Naive thymus-derived CD4-positive, alpha-beta T cell (primary cell): ENCODE measurements around the gene PBLD. TPM values are rescaled to one million over a fixed set of nuclear protein-coding genes. Genes with fewer than 3 reads are reported as not detected.

Source experiments
- ATAC-seq: fragments of 150-1000 bp; cut with Tn5 transposase; 2 replicates; pipeline ENCODE4 v1.10.0; 2021; ENCODE audit warnings: mild to moderate bottlenecking, moderate library complexity
- CTCF ChIA-PET: fragments of 350-600 bp; sonication (Branson Sonifier 250); formaldehyde crosslinking; loops from one replicate; lab custom pipeline; 2021; ENCODE audit warnings: antibody characterized with exemption; lab: Charles Lee
- POLR2A ChIA-PET: fragments of 350-600 bp; sonication (Branson Sonifier 250); formaldehyde crosslinking; loops from one replicate; lab custom pipeline; 2021; ENCODE audit warnings: antibody characterized with exemption, inconsistent platforms; lab: Charles Lee
- DNase-seq, 9 donors: peaks; one replicate each; pipeline versions ENCODE4 v3.0.0 to v3.0.0-alpha.2; 2020 to 2022; ENCODE audit warnings: mixed read lengths in 1 of 9
- H3K27ac ChIP-seq: one replicate; pipeline ENCODE4 v1.7.0; 2013; ENCODE audit warnings: mild to moderate bottlenecking, low read depth, low read length, moderate library complexity
- H3K27me3 ChIP-seq, 2 donors: one replicate each; pipeline ENCODE4 v1.7.0; 2013; ENCODE audit warnings: low read length in 2 of 2, mild to moderate bottlenecking in 2 of 2, moderate library complexity in 2 of 2; ENCODE audit not compliant: control insufficient read depth in 2 of 2, insufficient read depth in 2 of 2
- H3K36me3 ChIP-seq, 3 experiments: 1 replicate in 2 of 3; 2 replicates in 1 of 3; pipeline ENCODE4 v1.7.0; 2013; ENCODE audit warnings: low read length in 3 of 3, mild to moderate bottlenecking in 3 of 3, moderate library complexity in 1 of 3; ENCODE audit not compliant: insufficient read depth in 3 of 3, control insufficient read depth in 2 of 3
- H3K4me1 ChIP-seq, 2 donors: one replicate each; pipeline ENCODE4 v1.7.0; 2013; ENCODE audit warnings: low read length in 2 of 2, mild to moderate bottlenecking in 2 of 2, moderate library complexity in 1 of 2; ENCODE audit not compliant: control insufficient read depth in 2 of 2, insufficient read depth in 2 of 2
- H3K4me3 ChIP-seq: 2 replicates; pipeline ENCODE4 v1.7.0; 2013; ENCODE audit warnings: mild to moderate bottlenecking, low read length
- H3K9me3 ChIP-seq, 3 experiments: 1 replicate in 2 of 3; 2 replicates in 1 of 3; pipeline ENCODE4 v1.7.0; 2013; ENCODE audit warnings: low read length in 3 of 3; ENCODE audit not compliant: control insufficient read depth in 2 of 3
- H3K27ac Mint-ChIP-seq, 9 donors: one replicate each; pipeline ENCODE4 v1.8.0; 2020 to 2022; ENCODE audit warnings: mixed read lengths in 9 of 9, mild to moderate bottlenecking in 8 of 9, moderate library complexity in 5 of 9, inconsistent platforms in 2 of 9
- H3K27me3 Mint-ChIP-seq, 5 donors: one replicate each; pipeline ENCODE4 v1.8.0; 2021 to 2022; ENCODE audit warnings: mixed read lengths in 5 of 5, mild to moderate bottlenecking in 1 of 5
- H3K36me3 Mint-ChIP-seq, 5 donors: one replicate each; pipeline ENCODE4 v1.8.0; 2020 to 2022; ENCODE audit warnings: mixed read lengths in 5 of 5, mild to moderate bottlenecking in 3 of 5, inconsistent platforms in 1 of 5
- H3K4me1 Mint-ChIP-seq, 7 donors: one replicate each; pipeline ENCODE4 v1.8.0; 2020 to 2022; ENCODE audit warnings: mixed read lengths in 7 of 7, mild to moderate bottlenecking in 3 of 7, inconsistent platforms in 1 of 7
- H3K4me3 Mint-ChIP-seq, 10 donors: one replicate each; pipeline ENCODE4 v1.8.0; 2020 to 2022; ENCODE audit warnings: mild to moderate bottlenecking in 10 of 10, mixed read lengths in 10 of 10, moderate library complexity in 6 of 10, inconsistent platforms in 2 of 10
- H3K9me3 Mint-ChIP-seq, 11 donors: one replicate each; pipeline ENCODE4 v1.8.0; 2020 to 2022; ENCODE audit warnings: mixed read lengths in 11 of 11, mild to moderate bottlenecking in 4 of 11, inconsistent platforms in 1 of 11, moderate library complexity in 1 of 11
- intact Hi-C, 2 donors: fragments of 100-400 bp; cut with micrococcal nuclease; formaldehyde crosslinking; loops; one replicate each; pipeline ENCODE4 v1.15.1; 2023
- polyA plus RNA-seq, 2 donors: library from polyadenylated mRNA; unstranded; fragments of 300-500 nt; fragmentation: Illumina TruSeq; gene quantifications; one replicate each; pipeline ENCODE4 v1.2.3, GENCODE V29; 2021
- total RNA-seq, 6 experiments: library from RNA in 5 of 6; stranded (reverse) in 5 of 6; gene quantifications; 1 replicate in 5 of 6; 2 replicates in 1 of 6; pipeline ENCODE4 v1.2.3 and lab custom pipeline; 2021 to 2026

Gene PBLD
- total and polyA plus RNA-seq, 7 experiments from 2014 or later, result 0.72 to 3.5 (median 1.5) TPM

DNA sequence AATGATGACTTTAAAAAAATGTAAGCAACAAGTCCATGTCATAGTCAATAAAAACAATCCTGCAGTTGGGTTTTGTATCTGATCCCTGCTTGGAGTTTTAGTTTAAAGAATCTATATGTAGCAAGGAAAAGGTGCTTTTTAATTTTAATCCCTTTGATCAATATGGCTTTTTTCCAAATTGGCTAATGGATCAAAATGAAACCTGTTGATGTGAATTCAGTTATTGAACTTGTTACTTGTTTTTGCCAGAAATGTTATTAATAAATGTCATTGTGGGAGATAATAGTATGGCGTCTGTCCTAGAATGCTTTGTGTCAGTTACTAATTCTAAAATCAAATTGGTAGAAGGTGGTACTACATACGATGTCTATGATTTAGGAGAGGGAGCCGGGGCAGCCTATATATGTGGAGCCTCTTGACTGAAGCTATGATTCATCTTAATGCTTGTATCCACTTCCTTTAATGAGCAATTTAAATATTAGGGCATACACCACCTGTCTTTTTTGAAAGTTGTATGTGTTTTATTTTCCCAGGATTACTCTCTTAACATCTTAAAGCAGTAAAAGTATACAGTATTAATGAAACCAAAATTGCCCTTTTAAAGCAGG, 10.3 kb upstream of the PBLD start:
- Histone ChIP-seq H3K27me3 (no peaks in the 10 kb centered on the region), H3K27ac (no peak overlapping the region), H3K9me3 (no peaks in the 10 kb centered on the region), H3K4me1 (peaks cover 0 to under 1% of the 10 kb centered on the region in 2 donors), H3K36me3 (peaks cover 35 to 65% (median 46%) of the 10 kb centered on the region in 3 experiments), H3K4me3 (no peak overlapping the region)
- no peak for ATAC-seq
- Mint-ChIP-seq H3K36me3 (peaks cover 4 to 48% (median 30%) of the 10 kb centered on the region in 5 donors), H3K4me1 (peaks cover 10 to 38% (median 25%) of the 10 kb centered on the region in 7 donors), H3K27ac (peak overlapping the region in 3 of 9 donors; percentile 13 to 43 (median 22)), H3K4me3 (no peak overlapping the region), H3K9me3 (peaks cover 0 to 4% (median 0%) of the 10 kb centered on the region in 11 donors), H3K27me3 (no peaks in the 10 kb centered on the region)
- intact Hi-C loops, result no loop called here
- POLR2A ChIA-PET, result interaction anchor here (0.6 to 2.6 kb wide), 3 partner anchors 10 to 13 kb away, joined by 3 to 16 read pairs (median 4); partner anchors contain the start of genes HNRNPH3 and PBLD
- CTCF ChIA-PET, result no interaction called here
- DNase-seq, result no peak

DNA sequence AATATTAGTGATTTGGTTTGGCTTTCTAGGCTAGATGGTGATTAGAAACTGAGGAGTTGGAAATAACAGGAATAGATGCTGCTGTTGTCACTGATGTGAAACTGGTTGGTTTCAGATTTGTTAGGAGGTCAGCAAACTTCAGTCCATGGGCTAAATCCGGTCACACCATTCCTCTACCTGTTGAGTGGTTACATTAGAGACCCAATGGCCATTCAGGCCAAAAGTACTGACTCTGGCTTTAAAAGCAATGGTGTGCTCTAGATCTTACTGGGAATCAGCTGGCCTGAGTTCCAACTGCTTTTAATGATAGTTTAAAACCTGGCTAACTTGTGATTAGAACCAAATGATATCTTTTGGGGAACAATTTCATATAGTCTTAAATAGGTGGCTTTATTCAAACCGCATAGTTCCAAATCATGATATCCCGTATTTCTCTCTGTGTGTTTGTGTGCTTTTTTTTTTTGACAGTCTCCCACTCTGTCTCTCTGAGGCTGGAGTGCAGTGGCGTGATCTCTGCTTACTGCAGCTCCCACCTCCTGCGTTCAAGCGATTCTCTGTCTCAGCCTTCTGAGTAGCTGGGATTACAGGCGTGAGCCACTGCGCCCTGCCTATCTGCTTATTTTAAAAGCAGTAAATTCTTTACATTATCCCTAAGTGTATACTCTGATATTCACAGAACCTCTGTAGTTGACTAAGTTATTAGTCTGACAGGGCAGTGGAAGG, 7.8 kb upstream of the PBLD start:
- Mint-ChIP-seq H3K4me1 (peaks cover 34 to 63% (median 47%) of the 10 kb centered on the region in 7 donors), H3K4me3 (no peak overlapping the region), H3K9me3 (peaks cover 0 to 4% (median 0%) of the 10 kb centered on the region in 11 donors), H3K36me3 (peaks cover 4 to 53% (median 39%) of the 10 kb centered on the region in 5 donors), H3K27me3 (no peaks in the 10 kb centered on the region), H3K27ac (peak overlapping the region in 5 of 9 donors; percentile 26 to 67 (median 56))
- Histone ChIP-seq H3K4me1 (peaks cover 13 to 20% of the 10 kb centered on the region in 2 donors), H3K36me3 (peaks cover 35 to 64% (median 46%) of the 10 kb centered on the region in 3 experiments), H3K27ac (no peak overlapping the region), H3K9me3 (no peaks in the 10 kb centered on the region), H3K4me3 (no peak overlapping the region), H3K27me3 (no peaks in the 10 kb centered on the region)
- POLR2A ChIA-PET, result interaction anchor here (1.3 to 2.6 kb wide), 2 partner anchors 8 kb away, joined by 3 to 16 read pairs; partner anchors contain the start of genes HNRNPH3 and PBLD
- no peak for DNase-seq
- intact Hi-C loops, result no loop called here
- CTCF ChIA-PET, result no interaction called here
- no peak for ATAC-seq

DNA sequence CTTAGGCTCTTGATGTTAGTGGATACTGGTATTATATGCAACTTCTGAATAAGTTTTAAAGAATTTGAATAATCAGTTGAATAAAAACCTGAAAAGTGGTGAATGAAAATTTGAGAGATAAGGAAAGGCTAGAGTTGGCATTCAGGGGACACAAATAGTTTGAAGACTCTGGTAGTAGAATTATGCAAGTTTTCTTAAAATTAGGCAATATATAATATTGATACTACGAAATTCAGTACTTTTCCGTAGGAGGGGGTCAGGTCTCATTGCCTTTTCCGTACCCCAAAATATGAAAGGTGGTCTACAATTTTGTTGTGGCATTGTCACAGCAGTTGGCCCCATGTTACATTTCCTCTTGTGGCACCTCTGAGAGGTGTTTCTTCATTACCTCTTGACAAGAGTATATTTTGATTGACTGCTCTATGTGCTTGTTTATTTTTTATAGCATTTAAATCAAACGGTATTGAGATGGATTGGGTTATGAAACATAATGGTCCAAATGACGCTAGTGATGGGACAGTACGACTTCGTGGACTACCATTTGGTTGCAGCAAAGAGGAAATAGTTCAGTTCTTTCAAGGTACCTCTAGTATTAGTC, 4.1 kb upstream of the PBLD start:
- H3K4me3 ChIP-seq, result peak overlapping the region; percentile 25
- POLR2A ChIA-PET, result no interaction called here
- H3K27me3 ChIP-seq, result no peaks in the 10 kb centered on the region
- H3K36me3 Mint-ChIP-seq, result peaks cover 4 to 52% (median 35%) of the 10 kb centered on the region in 5 donors
- DNase-seq, result no peak
- H3K4me1 Mint-ChIP-seq, result peaks cover 48 to 71% (median 66%) of the 10 kb centered on the region in 7 donors
- intact Hi-C loops, result loop anchor here (10.0 kb wide), 2 partner anchors 722 to 788 kb away; partner anchors contain the start of gene VPS26A (in 1 of the 2)
- H3K9me3 ChIP-seq, result no peaks in the 10 kb centered on the region
- H3K9me3 Mint-ChIP-seq, result peaks cover 0 to 6% (median 0%) of the 10 kb centered on the region in 11 donors
- peaks cover 26 to 47% (median 30%) of the 10 kb centered on the region in 3 experiments for H3K36me3 ChIP-seq
- peak overlapping the region; percentile 35 to 98 (median 88) for H3K27ac Mint-ChIP-seq
- peaks cover 0 to 2% (median 0%) of the 10 kb centered on the region in 5 donors for H3K27me3 Mint-ChIP-seq
- H3K27ac ChIP-seq, result peak overlapping the region; percentile 99
- peak overlapping the region; percentile 58 to 100 (median 98) for H3K4me3 Mint-ChIP-seq
- ATAC-seq, result no peak
- CTCF ChIA-PET, result no interaction called here
- peaks cover 17 to 24% of the 10 kb centered on the region in 2 donors for H3K4me1 ChIP-seq

DNA sequence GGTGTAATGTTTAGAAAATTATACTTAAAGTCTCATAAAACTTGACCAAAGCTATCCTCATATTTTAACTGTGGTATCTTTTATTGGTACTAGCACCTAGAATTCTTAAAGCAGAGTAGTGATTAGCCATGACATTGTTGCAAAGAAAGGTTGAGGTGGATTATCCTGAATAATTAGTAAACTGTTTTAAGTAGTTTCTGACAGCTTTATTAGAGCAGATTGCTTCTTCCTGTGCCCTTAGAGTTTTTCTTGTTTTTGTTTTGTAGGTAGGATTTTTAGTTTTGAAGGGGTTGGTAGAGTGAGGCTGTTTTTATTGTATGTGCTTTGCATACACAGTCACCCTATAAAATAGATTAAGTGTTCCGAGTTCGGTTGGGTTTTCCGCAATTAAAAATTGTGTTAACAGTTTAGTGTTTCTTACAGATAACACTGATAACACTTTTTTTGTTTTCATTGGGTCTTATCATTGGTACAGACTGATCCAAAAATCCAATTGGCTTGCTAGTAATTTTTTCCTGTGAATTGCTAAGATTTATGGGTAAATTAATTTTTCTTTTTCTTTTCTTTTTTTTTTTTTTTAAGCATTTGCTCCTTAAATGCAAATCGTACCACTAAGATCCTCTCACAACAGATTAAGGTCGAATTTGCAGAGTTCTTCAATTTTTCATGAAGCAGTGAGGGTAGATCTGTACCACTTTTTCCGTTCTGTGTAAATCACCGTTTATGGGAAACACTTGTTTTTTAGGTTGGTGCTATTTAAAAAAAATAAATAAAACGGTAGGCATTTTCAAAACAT, 2.1 kb upstream of the PBLD start:
- peaks cover 0 to 4% (median 0%) of the 10 kb centered on the region in 5 donors for H3K27me3 Mint-ChIP-seq
- POLR2A ChIA-PET, result interaction anchor here (1.0 to 6.0 kb wide), 3 partner anchors 13 to 450 kb away, joined by 3 to 54 read pairs (median 28); partner anchors contain the start of gene SIRT1

DNA sequence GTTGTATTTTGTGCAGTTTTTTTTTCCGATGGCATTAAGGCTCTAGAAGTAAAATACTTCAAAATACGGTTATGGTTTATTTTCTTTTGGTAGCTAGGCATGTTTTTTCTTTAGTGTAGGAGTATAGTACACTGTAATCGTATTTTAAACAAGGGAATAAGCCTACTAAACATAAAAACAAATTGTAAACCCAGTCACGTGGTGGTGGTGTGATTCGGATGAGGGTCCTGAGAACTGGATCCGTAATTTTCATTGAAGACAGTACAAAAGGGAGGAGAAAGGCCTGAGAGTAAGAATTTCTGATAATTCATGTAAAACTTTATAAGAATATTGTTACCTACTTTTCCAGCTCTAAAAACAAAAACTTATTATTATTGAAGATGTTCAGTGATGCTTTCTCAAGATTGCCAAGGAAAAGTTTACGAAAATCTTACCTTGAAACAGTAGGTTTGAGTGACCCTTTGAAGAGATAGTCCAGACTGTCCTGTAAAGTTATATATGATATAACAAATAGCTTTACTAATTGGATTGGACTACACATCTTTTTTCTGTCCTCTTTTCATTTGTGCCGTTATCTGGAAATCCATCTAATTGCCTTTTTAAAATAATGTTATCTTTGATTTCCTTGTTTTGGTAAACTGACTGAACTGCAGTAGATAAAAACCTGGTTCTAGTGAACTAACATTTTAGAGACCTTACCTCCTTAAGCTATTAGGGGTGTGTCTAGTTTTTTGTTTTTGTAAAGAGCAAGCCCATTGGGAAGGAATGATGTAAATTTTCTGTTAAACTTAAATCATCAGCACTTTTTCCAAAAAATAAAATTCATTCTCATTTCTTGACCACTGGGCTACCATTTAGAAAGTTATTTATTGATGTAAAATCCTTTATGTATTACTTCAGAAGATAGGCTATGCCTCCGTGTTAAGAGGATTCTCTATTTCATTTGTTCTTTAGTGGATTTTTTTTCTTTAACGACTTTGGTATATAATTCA, 1.0 kb upstream of the PBLD start:
- H3K36me3 Mint-ChIP-seq, result peaks cover 4 to 35% (median 10%) of the 10 kb centered on the region in 5 donors
- H3K27ac Mint-ChIP-seq, result peak overlapping the region; percentile 98 to 100 (median 100)
- peaks cover 0 to 4% (median 0%) of the 10 kb centered on the region in 5 donors for H3K27me3 Mint-ChIP-seq
- peak overlapping the region; percentile 94 to 100 (median 100) for H3K4me3 Mint-ChIP-seq
- peak overlapping the region; percentile 92 for H3K4me3 ChIP-seq
- peaks cover 3 to 16% (median 4%) of the 10 kb centered on the region in 3 experiments for H3K36me3 ChIP-seq
- H3K9me3 Mint-ChIP-seq, result peaks cover 0 to 6% (median 0%) of the 10 kb centered on the region in 11 donors
- peaks cover 52 to 77% (median 66%) of the 10 kb centered on the region in 7 donors for H3K4me1 Mint-ChIP-seq
- peak overlapping the region; percentile 99 for H3K27ac ChIP-seq
- POLR2A ChIA-PET, result interaction anchor here (0.9 to 6.0 kb wide), 14 partner anchors 8 to 569 kb away, joined by 3 to 54 read pairs (median 5); partner anchors contain the start of genes CCAR1, DDX50, RUFY2 and SIRT1
- H3K27me3 ChIP-seq, result no peaks in the 10 kb centered on the region
- intact Hi-C loops, result loop anchor here (1.0 to 10.0 kb wide), 12 partner anchors 15 to 791 kb away; partner anchors contain the start of genes VPS26A (in 2 of the 2), ATOH7 (in 1 of the 2), DNA2 (in 1 of the 2) and RUFY2 (in 1 of the 2)
- DNase-seq (no peak), ATAC-seq (no peak)
- no peaks in the 10 kb centered on the region for H3K9me3 ChIP-seq
- CTCF ChIA-PET, result interaction anchor here (0.9 to 1.4 kb wide), 4 partner anchors 15 to 121 kb away, joined by 3 to 5 read pairs (median 4); no protein-coding TSS in a partner anchor
- peaks cover 21 to 30% of the 10 kb centered on the region in 2 donors for H3K4me1 ChIP-seq

More for the DNA sequence above, 2.1 kb upstream of the PBLD start:
- peaks cover 21 to 30% of the 10 kb centered on the region in 2 donors for H3K4me1 ChIP-seq
- ATAC-seq, result no peak
- CTCF ChIA-PET, result interaction anchor here (1.1 kb wide), 1 partner anchor 14 kb away, joined by 4 read pairs; no protein-coding TSS in a partner anchor
- peaks cover 0 to 7% (median 0%) of the 10 kb centered on the region in 11 donors for H3K9me3 Mint-ChIP-seq
- peak overlapping the region; percentile 43 to 100 (median 98) for H3K27ac Mint-ChIP-seq
- intact Hi-C loops, result loop anchor here (2.0 to 10.0 kb wide), 7 partner anchors 14 to 790 kb away; partner anchors contain the start of genes ATOH7 (in 1 of the 2), DNA2 (in 1 of the 2) and VPS26A (in 1 of the 2)
- no peak for DNase-seq
- H3K9me3 ChIP-seq, result no peaks in the 10 kb centered on the region
- H3K27ac ChIP-seq, result peak overlapping the region; percentile 99
- H3K36me3 Mint-ChIP-seq, result peaks cover 4 to 41% (median 18%) of the 10 kb centered on the region in 5 donors
- peaks cover 9 to 27% (median 10%) of the 10 kb centered on the region in 3 experiments for H3K36me3 ChIP-seq
- no peaks in the 10 kb centered on the region for H3K27me3 ChIP-seq
- peak overlapping the region; percentile 92 for H3K4me3 ChIP-seq
- peaks cover 55 to 78% (median 73%) of the 10 kb centered on the region in 7 donors for H3K4me1 Mint-ChIP-seq
- H3K4me3 Mint-ChIP-seq, result peak overlapping the region; percentile 94 to 100 (median 100)
